DND-41 (cell line): ENCODE measurements around the gene RSPH10B.
"Not testable (repeated sequence)": the region's sequence is repeated elsewhere in the genome, so short reads cannot be mapped to it uniquely, and the experiment has no call there.

Source experiments
- CTCF ChIP-seq: IDR thresholded peaks from 2 replicates; pipeline ENCODE4 v1.5.1; 2012; ENCODE audit warnings: borderline replicate concordance, low read length, moderate library complexity, mild to moderate bottlenecking; ENCODE audit not compliant: poor library complexity, severe bottlenecking; ENCODE audit errors: extremely low read depth
- EZH2 ChIP-seq: IDR thresholded peaks from 3 replicates; pipeline ENCODE4 v1.6.1; 2012; ENCODE audit warnings: borderline replicate concordance, low read depth, mild to moderate bottlenecking, moderate library complexity, low read length, inconsistent platforms; ENCODE audit not compliant: severe bottlenecking

- TF ChIP-seq CTCF, EZH2: not testable (repeated sequence)
These were observed 80.2 kb downstream of the RSPH10B start for GRCh38 chr7:5890244-5890643.
